Mucosa of rectum (tissue), 2 donors: Measurements from ENCODE around the gene ZBTB16.

Experiments used
- H3K27ac ChIP-seq, 2 donors: one replicate each; pipeline ENCODE4 v1.7.0; 2013; ENCODE audit warnings: inconsistent platforms in 2 of 2, low read depth in 2 of 2, low read length in 2 of 2
- H3K27me3 ChIP-seq, 2 donors: one replicate each; pipeline ENCODE4 v1.7.0; 2013; ENCODE audit warnings: low read length in 2 of 2; ENCODE audit not compliant: control insufficient read depth in 2 of 2, insufficient read depth in 2 of 2
- H3K36me3 ChIP-seq, 2 donors: one replicate each; pipeline ENCODE4 v1.7.0; 2013; ENCODE audit warnings: low read length in 2 of 2; ENCODE audit not compliant: control insufficient read depth in 2 of 2, insufficient read depth in 2 of 2
- H3K4me1 ChIP-seq, 2 donors: one replicate each; pipeline ENCODE4 v1.7.0; 2013; ENCODE audit warnings: low read length in 2 of 2, mild to moderate bottlenecking in 1 of 2; ENCODE audit not compliant: control insufficient read depth in 2 of 2, insufficient read depth in 2 of 2
- H3K4me3 ChIP-seq, 2 donors: one replicate each; pipeline ENCODE4 v1.7.0; 2013; ENCODE audit warnings: low read length in 2 of 2
- H3K9ac ChIP-seq, 2 donors: one replicate each; pipeline ENCODE4 v1.7.0; 2013; ENCODE audit warnings: low read length in 2 of 2, low read depth in 1 of 2, mild to moderate bottlenecking in 1 of 2
- H3K9me3 ChIP-seq, 2 donors: one replicate each; pipeline ENCODE4 v1.7.0; 2013; ENCODE audit warnings: low read length in 2 of 2; ENCODE audit not compliant: control insufficient read depth in 2 of 2
- donor health status: healthy.
- donor health status: Normal muscosa, but diverticular disease.

The ZBTB16 gene

GRCh38 chr11:114026355-114026754, 33.2 kb upstream of the ZBTB16 start:
- no peaks in the 10 kb centered on the region for H3K9me3 ChIP-seq
- no peak overlapping the region for H3K9ac ChIP-seq
- H3K4me3 ChIP-seq, result no peak overlapping the region
- H3K27ac ChIP-seq, result no peak overlapping the region
- H3K36me3 ChIP-seq, result no peaks in the 10 kb centered on the region
- no peaks in the 10 kb centered on the region for H3K4me1 ChIP-seq
- H3K27me3 ChIP-seq, result peaks cover 0 to 11% of the 10 kb centered on the region in 2 donors

GRCh38 chr11:114027391-114027790, 32.1 kb upstream of the ZBTB16 start:
- no peak overlapping the region for H3K4me3 ChIP-seq
- no peaks in the 10 kb centered on the region for H3K9me3 ChIP-seq
- H3K36me3 ChIP-seq, result no peaks in the 10 kb centered on the region
- no peaks in the 10 kb centered on the region for H3K4me1 ChIP-seq
- H3K9ac ChIP-seq, result no peak overlapping the region
- peaks cover 0 to 11% of the 10 kb centered on the region in 2 donors for H3K27me3 ChIP-seq
- no peak overlapping the region for H3K27ac ChIP-seq

- H3K4me1 ChIP-seq, result no peaks in the 10 kb centered on the region
- H3K36me3 ChIP-seq, result no peaks in the 10 kb centered on the region
- no peak overlapping the region for H3K9ac ChIP-seq
- no peak overlapping the region for H3K27ac ChIP-seq
- peaks cover 0 to 11% of the 10 kb centered on the region in 2 donors for H3K27me3 ChIP-seq
- no peaks in the 10 kb centered on the region for H3K9me3 ChIP-seq
- H3K4me3 ChIP-seq, result no peak overlapping the region
Observed at GRCh38 chr11:114027926-114028325, 31.6 kb upstream of the ZBTB16 start.

GRCh38 chr11:114031246-114031966, 28.1 kb upstream of the ZBTB16 start:
- no peak overlapping the region for H3K9ac ChIP-seq
- peaks cover 1 to 3% of the 10 kb centered on the region in 2 donors for H3K4me1 ChIP-seq
- H3K9me3 ChIP-seq, result no peaks in the 10 kb centered on the region
- no peak overlapping the region for H3K27ac ChIP-seq
- H3K27me3 ChIP-seq, result peaks cover 3 to 11% of the 10 kb centered on the region in 2 donors
- H3K36me3 ChIP-seq, result no peaks in the 10 kb centered on the region
- no peak overlapping the region for H3K4me3 ChIP-seq

GRCh38 chr11:114031967-114032320, 27.6 kb upstream of the ZBTB16 start:
- Histone ChIP-seq H3K36me3 (no peaks in the 10 kb centered on the region), H3K27me3 (peaks cover 3 to 11% of the 10 kb centered on the region in 2 donors), H3K4me3 (no peak overlapping the region), H3K27ac (no peak overlapping the region), H3K4me1 (peaks cover 2 to 6% of the 10 kb centered on the region in 2 donors), H3K9ac (no peak overlapping the region), H3K9me3 (no peaks in the 10 kb centered on the region)

GRCh38 chr11:114033066-114033465, 26.4 kb upstream of the ZBTB16 start:
- H3K27me3 ChIP-seq, result peaks cover 3 to 10% of the 10 kb centered on the region in 2 donors
- H3K9ac ChIP-seq, result no peak overlapping the region
- no peaks in the 10 kb centered on the region for H3K9me3 ChIP-seq
- no peak overlapping the region for H3K27ac ChIP-seq
- H3K36me3 ChIP-seq, result no peaks in the 10 kb centered on the region
- no peak overlapping the region for H3K4me3 ChIP-seq
- H3K4me1 ChIP-seq, result peaks cover 2 to 6% of the 10 kb centered on the region in 2 donors

GRCh38 chr11:114033572-114033971, 25.9 kb upstream of the ZBTB16 start:
- no peaks in the 10 kb centered on the region for H3K36me3 ChIP-seq
- H3K27me3 ChIP-seq, result peaks cover 3 to 7% of the 10 kb centered on the region in 2 donors
- H3K27ac ChIP-seq, result no peak overlapping the region
- no peak overlapping the region for H3K9ac ChIP-seq
- peaks cover 2 to 6% of the 10 kb centered on the region in 2 donors for H3K4me1 ChIP-seq
- H3K9me3 ChIP-seq, result no peaks in the 10 kb centered on the region
- no peak overlapping the region for H3K4me3 ChIP-seq

GRCh38 chr11:114034956-114035355, 24.6 kb upstream of the ZBTB16 start:
- no peak overlapping the region for H3K4me3 ChIP-seq
- no peaks in the 10 kb centered on the region for H3K9me3 ChIP-seq
- no peak overlapping the region for H3K27ac ChIP-seq
- H3K9ac ChIP-seq, result no peak overlapping the region
- peaks cover 0 to 3% of the 10 kb centered on the region in 2 donors for H3K27me3 ChIP-seq
- no peaks in the 10 kb centered on the region for H3K36me3 ChIP-seq
- H3K4me1 ChIP-seq, result peaks cover 2 to 6% of the 10 kb centered on the region in 2 donors

- Histone ChIP-seq H3K4me3 (peak overlapping the region; percentile 25 to 40), H3K27ac (peak overlapping the region; percentile 11 to 24), H3K27me3 (peaks cover 0 to 3% of the 10 kb centered on the region in 2 donors), H3K9ac (peak overlapping the region in 1 of 2 donors; percentile 62), H3K9me3 (no peaks in the 10 kb centered on the region), H3K36me3 (no peaks in the 10 kb centered on the region), H3K4me1 (peaks cover 7 to 15% of the 10 kb centered on the region in 2 donors)
Observed at GRCh38 chr11:114036147-114036811, 23.2 kb upstream of the ZBTB16 start.

GRCh38 chr11:114036958-114037357, 22.6 kb upstream of the ZBTB16 start:
- no peak overlapping the region for H3K4me3 ChIP-seq

More at GRCh38 chr11:114036958-114037357, 22.6 kb upstream of the ZBTB16 start:
- Histone ChIP-seq H3K9ac (no peak overlapping the region), H3K4me1 (peaks cover 7 to 15% of the 10 kb centered on the region in 2 donors), H3K27ac (peak overlapping the region in 1 of 2 donors; percentile 24), H3K36me3 (no peaks in the 10 kb centered on the region), H3K27me3 (peaks cover 0 to 3% of the 10 kb centered on the region in 2 donors), H3K9me3 (no peaks in the 10 kb centered on the region)
